Right renal pelvis (tissue), 4 donors: Measurements from ENCODE around the gene KDM4E. TPM values are rescaled to one million over a fixed set of nuclear protein-coding genes. Genes with fewer than 3 reads are reported as not detected.
"Not testable (repeated sequence)": the region's sequence is repeated elsewhere in the genome, so short reads cannot be mapped to it uniquely, and the experiment has no call there.

Experiments
- DNase-seq, 4 donors: peaks; one replicate each; pipeline ENCODE4 v3.0.0-alpha.2; 2013; ENCODE audit warnings: low read depth in 4 of 4, low spot score in 3 of 4, missing footprints in 1 of 4
- polyA plus RNA-seq, 4 donors: library from polyadenylated mRNA; unstranded; fragments of 120-200 nt; gene quantifications; one replicate each; pipeline ENCODE4 v1.2.1, GENCODE V29; 2013; ENCODE audit not compliant: insufficient read length in 4 of 4

KDM4E gene
- polyA plus RNA-seq = under 1 TPM; 0.12 to 0.24 (median 0.20) TPM

GRCh38 chr11:95024958-95025357 is at the start of gene KDM4E:
Gene KDM4E (plus strand): TSS chr11:95025258. CDS start chr11:95025558, 300 bp downstream.
- no peak for DNase-seq

GRCh38 chr11:94975599-94975998 is 49.5 kb upstream of the KDM4E start:
- DNase-seq = no peak

- no peak for DNase-seq
Measured at GRCh38 chr11:94987378-94987777, 37.7 kb upstream of the KDM4E start.

GRCh38 chr11:94988748-94989147 is 36.3 kb upstream of the KDM4E start:
- no peak for DNase-seq

- no peak for DNase-seq
Measured at GRCh38 chr11:94993400-94993943, 31.6 kb upstream of the KDM4E start.

- DNase-seq = no peak
Measured at GRCh38 chr11:94997437-94997836, 27.6 kb upstream of the KDM4E start.

- no peak for DNase-seq
Measured at GRCh38 chr11:94998285-94998684, 26.8 kb upstream of the KDM4E start.

- no peak for DNase-seq
Measured at GRCh38 chr11:95003716-95004115, 21.3 kb upstream of the KDM4E start.

GRCh38 chr11:95005642-95006041 is 19.4 kb upstream of the KDM4E start:
- no peak for DNase-seq

- DNase-seq = no peak
Measured at GRCh38 chr11:95011376-95011775, 13.7 kb upstream of the KDM4E start.

GRCh38 chr11:95014184-95014821 is 10.8 kb upstream of the KDM4E start:
- no peak for DNase-seq

GRCh38 chr11:95016139-95016538 is 8.9 kb upstream of the KDM4E start:
- DNase-seq = no peak

- DNase-seq = not testable (repeated sequence)
Measured at GRCh38 chr11:95021468-95021867, 3.6 kb upstream of the KDM4E start.

- not testable (repeated sequence) for DNase-seq
Measured at GRCh38 chr11:95025594-95025993, 536 bp downstream of the KDM4E start.

GRCh38 chr11:95028357-95028756 is 3.3 kb downstream of the KDM4E start:
- DNase-seq = no peak

GRCh38 chr11:95033051-95033450 is 8.0 kb downstream of the KDM4E start:
- no peak for DNase-seq

- DNase-seq = no peak
Measured at GRCh38 chr11:95035316-95035715, 10.3 kb downstream of the KDM4E start.

GRCh38 chr11:95037356-95038035 is 12.4 kb downstream of the KDM4E start:
- DNase-seq = peak in 2 of 4 donors; percentile 5 to 18

- DNase-seq = no peak
Measured at GRCh38 chr11:95042239-95042638, 17.2 kb downstream of the KDM4E start.

GRCh38 chr11:95042906-95043305 is 17.8 kb downstream of the KDM4E start:
- no peak for DNase-seq

GRCh38 chr11:95044010-95044409 is 19.0 kb downstream of the KDM4E start:
- no peak for DNase-seq

GRCh38 chr11:95045812-95046211 is 20.8 kb downstream of the KDM4E start:
- no peak for DNase-seq
